ENCODE data around the gene UBR3. TPM values are rescaled to one million over a fixed set of nuclear protein-coding genes. Genes with fewer than 3 reads are reported as not detected.

The UBR3 gene
- 23.4 TPM for total RNA-seq (ENCODE audit: unreplicated experiment)
- long read RNA-seq, partial matches to known transcripts = 0 of 1 reads
- long read RNA-seq, other reads (novel, unspliced or antisense) = 1 of 1 reads

- H3K4me1 Mint-ChIP-seq (ENCODE audit: unreplicated experiment) = peaks cover 15% of the 10 kb centered on the region
- H3K4me3 Mint-ChIP-seq (ENCODE audit: unreplicated experiment) = peak within 1 kb of the TSS; percentile 100
- H3K27ac Mint-ChIP-seq (ENCODE audit: unreplicated experiment) = peak within 1 kb of the TSS; percentile 89
- peaks cover 7% of the 10 kb centered on the region for H3K36me3 Mint-ChIP-seq (ENCODE audit: low read depth, unreplicated experiment)
- peak; percentile 89 for DNase-seq (ENCODE audit: low spot score)
- peaks cover 7% of the 10 kb centered on the region for H3K27me3 Mint-ChIP-seq (ENCODE audit: unreplicated experiment)
- TF ChIP-seq CTCF (IDR thresholded peaks at IDR 0.05; ENCODE audit: unreplicated experiment) = no peak
- no peaks in the 10 kb centered on the region for H3K9me3 Mint-ChIP-seq (ENCODE audit: unreplicated experiment)
Observed at GRCh38 chr2:169827272-169828140, at the start of gene UBR3. TSS of gene UBR3 (plus strand) at chr2:169827454. CDS start at chr2:169827508, 54 bp downstream.

- no peak overlapping the region for H3K4me3 Mint-ChIP-seq (ENCODE audit: unreplicated experiment)
- TF ChIP-seq CTCF (IDR thresholded peaks at IDR 0.05; ENCODE audit: unreplicated experiment) = no peak
- no peak for DNase-seq (ENCODE audit: low spot score)
- H3K27ac Mint-ChIP-seq (ENCODE audit: unreplicated experiment) = no peak overlapping the region
- H3K27me3 Mint-ChIP-seq (ENCODE audit: unreplicated experiment) = peaks cover 3% of the 10 kb centered on the region
- no peaks in the 10 kb centered on the region for H3K36me3 Mint-ChIP-seq (ENCODE audit: low read depth, unreplicated experiment)
- peaks cover 14% of the 10 kb centered on the region for H3K4me1 Mint-ChIP-seq (ENCODE audit: unreplicated experiment)
- H3K9me3 Mint-ChIP-seq (ENCODE audit: unreplicated experiment) = no peaks in the 10 kb centered on the region
Observed at GRCh38 chr2:169778446-169778845, 48.8 kb upstream of the UBR3 start.

- H3K27ac Mint-ChIP-seq (ENCODE audit: unreplicated experiment) = no peak overlapping the region
- no peak for DNase-seq (ENCODE audit: low spot score)
- no peaks in the 10 kb centered on the region for H3K36me3 Mint-ChIP-seq (ENCODE audit: low read depth, unreplicated experiment)
- TF ChIP-seq CTCF (IDR thresholded peaks at IDR 0.05; ENCODE audit: unreplicated experiment) = no peak
- no peak overlapping the region for H3K4me3 Mint-ChIP-seq (ENCODE audit: unreplicated experiment)
- no peaks in the 10 kb centered on the region for H3K9me3 Mint-ChIP-seq (ENCODE audit: unreplicated experiment)
- peaks cover 10% of the 10 kb centered on the region for H3K4me1 Mint-ChIP-seq (ENCODE audit: unreplicated experiment)
- peaks cover 3% of the 10 kb centered on the region for H3K27me3 Mint-ChIP-seq (ENCODE audit: unreplicated experiment)
Observed at GRCh38 chr2:169781249-169782013, 45.8 kb upstream of the UBR3 start.

GRCh38 chr2:169782513-169782912 lies 44.7 kb upstream of the UBR3 start:
- no peak for TF ChIP-seq CTCF (IDR thresholded peaks at IDR 0.05; ENCODE audit: unreplicated experiment)
- Mint-ChIP-seq H3K27me3 (ENCODE audit: unreplicated experiment) (peaks cover 3% of the 10 kb centered on the region), H3K4me3 (ENCODE audit: unreplicated experiment) (no peak overlapping the region), H3K36me3 (ENCODE audit: low read depth, unreplicated experiment) (no peaks in the 10 kb centered on the region), H3K4me1 (ENCODE audit: unreplicated experiment) (peaks cover 10% of the 10 kb centered on the region), H3K9me3 (ENCODE audit: unreplicated experiment) (no peaks in the 10 kb centered on the region), H3K27ac (ENCODE audit: unreplicated experiment) (no peak overlapping the region)
- no peak for DNase-seq (ENCODE audit: low spot score)

Measured in endothelial cell (in vitro differentiated cells).